Upper lobe of left lung (tissue), 4 donors: ENCODE data around the gene RFTN1.

Experiments
- CTCF ChIP-seq, 6 experiments: fragments of 450-650 bp in 4 of 6; fragments of 200-600 bp in 2 of 6; sonication (generic) in 2 of 6; IDR thresholded peaks; one replicate each; pipeline ENCODE4 v1.5.1; 2016 to 2019; ENCODE audit warnings: antibody characterized with exemption in 6 of 6
- POLR2A ChIP-seq, 4 donors: fragments of 450-650 bp; IDR thresholded peaks; one replicate each; pipeline ENCODE4 v1.5.1; 2016 to 2017; ENCODE audit warnings: antibody characterized with exemption in 4 of 4, mild to moderate bottlenecking in 2 of 4

- TF ChIP-seq POLR2A (IDR thresholded peaks at IDR 0.05) (no peak), CTCF (IDR thresholded peaks at IDR 0.05) (no peak)
Measured at GRCh38 chr3:16500911-16501310, 12.6 kb downstream of the RFTN1 start.
